ENCODE measurements around the gene PXT1. TPM values are rescaled to one million over a fixed set of nuclear protein-coding genes. Genes with fewer than 3 reads are reported as not detected.

Gene PXT1
- total RNA-seq, 2 donors from 2014 or later, result not detected

DNA sequence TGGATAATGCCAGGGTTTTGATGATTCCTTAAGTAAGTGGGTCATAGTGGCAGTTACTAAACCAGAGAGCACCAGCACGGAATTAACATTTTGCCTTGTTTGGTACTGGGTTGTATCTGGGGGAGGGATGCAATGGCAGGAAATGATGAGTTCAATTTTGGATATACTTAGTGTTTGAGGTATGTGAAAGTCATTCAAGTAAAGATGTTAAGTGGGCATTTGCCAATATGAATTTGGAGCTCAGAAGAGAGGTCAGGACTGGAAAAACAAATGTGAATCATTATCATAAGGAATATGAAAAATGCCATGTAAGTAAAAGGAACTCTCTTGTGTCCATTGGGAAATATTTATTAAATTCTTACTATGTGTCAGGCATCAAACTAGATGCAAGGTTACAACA lies 6.2 kb downstream of the PXT1 start:
- no peaks in the 10 kb centered on the region for H3K9me3 ChIP-seq
- H3K4me3 ChIP-seq, result no peak overlapping the region
- no peaks in the 10 kb centered on the region for H3K36me3 ChIP-seq
- H3K27ac ChIP-seq, result no peak overlapping the region
- TF ChIP-seq CTCF (IDR thresholded peaks at IDR 0.05), result no peak
- no peak for ATAC-seq (ENCODE audit: insufficient number of reproducible peaks, low FRiP score, low read depth)
- H3K4me1 ChIP-seq (ENCODE audit: control insufficient read depth in 1 of 2, low read depth in 2 of 2), result peaks cover 4 to 8% of the 10 kb centered on the region in 2 donors
- no peaks in the 10 kb centered on the region for H3K27me3 ChIP-seq (replicated peaks; ENCODE audit: insufficient read depth)
- DNase-seq (ENCODE audit: low spot score), result no peak

GRCh38 chr6:36432151-36432671 lies 10.4 kb downstream of the PXT1 start:
- H3K9me3 ChIP-seq, result no peaks in the 10 kb centered on the region
- H3K27me3 ChIP-seq (replicated peaks; ENCODE audit: insufficient read depth), result no peaks in the 10 kb centered on the region
- H3K4me3 ChIP-seq, result no peak overlapping the region
- H3K4me1 ChIP-seq (ENCODE audit: control insufficient read depth in 1 of 2, low read depth in 2 of 2), result no peaks in the 10 kb centered on the region
- ATAC-seq (ENCODE audit: insufficient number of reproducible peaks, low FRiP score, low read depth), result no peak
- no peaks in the 10 kb centered on the region for H3K36me3 ChIP-seq
- no peak for DNase-seq (ENCODE audit: low spot score)
- no peak for TF ChIP-seq CTCF (IDR thresholded peaks at IDR 0.05)
- no peak overlapping the region for H3K27ac ChIP-seq

- no peak overlapping the region for H3K4me3 ChIP-seq
- no peak for DNase-seq (ENCODE audit: low spot score)
- no peak for ATAC-seq (ENCODE audit: insufficient number of reproducible peaks, low FRiP score, low read depth)
Observed at GRCh38 chr6:36431197-36431596, 11.5 kb downstream of the PXT1 start.

DNA sequence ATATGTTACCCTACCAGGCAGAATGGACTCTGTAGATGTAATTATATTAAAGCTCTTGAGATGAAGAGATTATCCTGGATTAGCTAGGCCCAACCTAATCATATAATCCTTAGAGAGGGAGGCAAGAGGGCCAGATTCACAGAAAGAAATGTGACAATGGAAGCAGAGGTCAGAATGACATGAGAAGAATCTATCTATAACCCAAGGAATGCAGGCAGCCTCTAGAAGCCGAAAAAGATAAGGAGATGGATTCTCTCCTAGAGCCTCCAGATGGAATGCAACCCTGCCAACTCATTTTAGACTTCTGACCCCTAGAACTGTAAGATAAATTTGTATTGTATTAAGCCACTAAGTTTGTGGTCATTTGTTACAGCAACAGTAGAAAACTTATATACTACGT lies 12.3 kb downstream of the PXT1 start:
- no peak for TF ChIP-seq CTCF (IDR thresholded peaks at IDR 0.05)

More at GRCh38 chr6:36431197-36431596, 11.5 kb downstream of the PXT1 start:
- no peaks in the 10 kb centered on the region for H3K36me3 ChIP-seq
- H3K27me3 ChIP-seq (replicated peaks; ENCODE audit: insufficient read depth), result no peaks in the 10 kb centered on the region
- H3K4me1 ChIP-seq (ENCODE audit: control insufficient read depth in 1 of 2, low read depth in 2 of 2), result no peaks in the 10 kb centered on the region
- TF ChIP-seq CTCF (IDR thresholded peaks at IDR 0.05), result no peak
- H3K27ac ChIP-seq, result no peak overlapping the region
- H3K9me3 ChIP-seq, result no peaks in the 10 kb centered on the region

GRCh38 chr6:36428911-36429310 lies 13.7 kb downstream of the PXT1 start:
- Histone ChIP-seq H3K4me1 (ENCODE audit: control insufficient read depth in 1 of 2, low read depth in 2 of 2) (no peaks in the 10 kb centered on the region), H3K4me3 (no peak overlapping the region), H3K9me3 (no peaks in the 10 kb centered on the region), H3K27ac (no peak overlapping the region), H3K36me3 (no peaks in the 10 kb centered on the region), H3K27me3 (replicated peaks; ENCODE audit: insufficient read depth) (no peaks in the 10 kb centered on the region)
- TF ChIP-seq CTCF (IDR thresholded peaks at IDR 0.05), result no peak
- no peak for DNase-seq (ENCODE audit: low spot score)
- ATAC-seq (ENCODE audit: insufficient number of reproducible peaks, low FRiP score, low read depth), result no peak

More for the DNA sequence above, 12.3 kb downstream of the PXT1 start:
- Histone ChIP-seq H3K4me1 (ENCODE audit: control insufficient read depth in 1 of 2, low read depth in 2 of 2) (no peaks in the 10 kb centered on the region), H3K27me3 (replicated peaks; ENCODE audit: insufficient read depth) (no peaks in the 10 kb centered on the region), H3K36me3 (no peaks in the 10 kb centered on the region), H3K4me3 (no peak overlapping the region), H3K9me3 (no peaks in the 10 kb centered on the region), H3K27ac (no peak overlapping the region)
- ATAC-seq (ENCODE audit: insufficient number of reproducible peaks, low FRiP score, low read depth), result no peak
- DNase-seq (ENCODE audit: low spot score), result no peak

Measured in thoracic aorta (tissue), 2 donors.